Hepatic stellate cell (primary cell): Measurements from ENCODE around the gene PAPLN.

Experiments used
- DNase-seq: peaks from one replicate; pipeline ENCODE4 v3.0.0; 2011; ENCODE audit warnings: low spot score

The PAPLN gene

GRCh38 chr14:73246387-73247150, 9.3 kb downstream of the PAPLN start:
- no peak for DNase-seq

- DNase-seq, result no peak
Measured at GRCh38 chr14:73248108-73248868, 11.0 kb downstream of the PAPLN start.

- no peak for DNase-seq
Measured at GRCh38 chr14:73249108-73249507, 11.8 kb downstream of the PAPLN start.

- no peak for DNase-seq
Measured at GRCh38 chr14:73249564-73250316, 12.4 kb downstream of the PAPLN start.

GRCh38 chr14:73250317-73250713, 13.0 kb downstream of the PAPLN start:
- no peak for DNase-seq

- no peak for DNase-seq
Measured at GRCh38 chr14:73250781-73251500, 13.6 kb downstream of the PAPLN start.

- no peak for DNase-seq
Measured at GRCh38 chr14:73251516-73252215, 14.4 kb downstream of the PAPLN start.

GRCh38 chr14:73252491-73253322, 15.4 kb downstream of the PAPLN start:
- no peak for DNase-seq

GRCh38 chr14:73253323-73253610, 16.0 kb downstream of the PAPLN start:
- no peak for DNase-seq

- DNase-seq, result no peak
Measured at GRCh38 chr14:73253721-73254120, 16.4 kb downstream of the PAPLN start.

- DNase-seq, result no peak
Measured at GRCh38 chr14:73254247-73255004, 17.1 kb downstream of the PAPLN start.

- DNase-seq, result no peak
Measured at GRCh38 chr14:73255005-73255400, 17.7 kb downstream of the PAPLN start.

GRCh38 chr14:73255693-73256225, 18.5 kb downstream of the PAPLN start:
- no peak for DNase-seq

- no peak for DNase-seq
Measured at GRCh38 chr14:73258076-73258475, 20.8 kb downstream of the PAPLN start.

- no peak for DNase-seq
Measured at GRCh38 chr14:73258845-73259611, 21.7 kb downstream of the PAPLN start.

- DNase-seq, result peak; percentile 6
Measured at GRCh38 chr14:73259837-73260236, 22.5 kb downstream of the PAPLN start.

GRCh38 chr14:73260574-73260973, 23.3 kb downstream of the PAPLN start:
- peak; percentile 7 for DNase-seq

GRCh38 chr14:73261075-73261474, 23.8 kb downstream of the PAPLN start:
- DNase-seq, result peak; percentile 14
